NCI-H128 (cell line): ENCODE measurements around the gene CASP8AP2.
"Not testable (repeated sequence)": the region's sequence is repeated elsewhere in the genome, so short reads cannot be mapped to it uniquely, and the experiment has no call there.

Experiments
- DNase-seq: peaks from one replicate; lab custom pipeline; 2025; ENCODE audit not compliant: unreplicated experiment; lab: John Stamatoyannopoulos, UW

CASP8AP2 gene

DNA sequence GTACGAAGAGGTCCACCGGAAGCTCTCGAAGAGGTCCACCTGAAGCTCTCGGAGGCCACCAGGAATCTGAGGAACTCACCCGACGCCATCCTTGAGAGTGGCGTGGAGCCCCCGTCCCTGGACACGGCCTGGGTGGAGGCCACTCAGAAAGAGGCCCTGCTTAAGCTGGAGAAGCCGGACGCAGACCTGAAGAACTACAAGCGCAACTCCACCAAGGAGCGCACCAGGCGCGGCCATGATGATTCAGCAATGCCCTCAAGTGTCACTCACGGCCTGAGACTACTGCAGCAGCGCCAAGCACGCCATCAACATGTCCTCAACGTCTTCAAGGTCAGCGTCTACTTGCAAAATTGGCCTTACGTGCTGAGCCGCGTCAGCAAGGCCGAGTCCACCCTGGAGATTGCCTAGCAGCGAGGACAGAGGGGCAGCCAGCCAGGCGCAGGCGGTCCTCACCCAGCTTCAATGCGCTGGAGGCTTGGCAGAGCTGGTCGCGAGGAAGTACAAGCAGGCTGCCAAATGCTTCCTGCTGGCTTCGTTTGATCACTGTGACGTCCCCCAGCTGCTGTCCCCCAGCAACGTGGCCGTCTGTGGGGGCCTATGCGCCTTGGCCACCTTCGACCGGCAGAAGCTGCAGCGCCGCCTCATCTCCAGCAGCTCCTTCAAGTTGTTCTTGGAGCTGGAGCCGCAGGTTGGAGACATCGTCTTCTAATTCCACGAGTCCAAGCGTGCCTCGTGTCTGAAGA, 56.9 kb downstream of the CASP8AP2 start:
- no peak for DNase-seq

DNA sequence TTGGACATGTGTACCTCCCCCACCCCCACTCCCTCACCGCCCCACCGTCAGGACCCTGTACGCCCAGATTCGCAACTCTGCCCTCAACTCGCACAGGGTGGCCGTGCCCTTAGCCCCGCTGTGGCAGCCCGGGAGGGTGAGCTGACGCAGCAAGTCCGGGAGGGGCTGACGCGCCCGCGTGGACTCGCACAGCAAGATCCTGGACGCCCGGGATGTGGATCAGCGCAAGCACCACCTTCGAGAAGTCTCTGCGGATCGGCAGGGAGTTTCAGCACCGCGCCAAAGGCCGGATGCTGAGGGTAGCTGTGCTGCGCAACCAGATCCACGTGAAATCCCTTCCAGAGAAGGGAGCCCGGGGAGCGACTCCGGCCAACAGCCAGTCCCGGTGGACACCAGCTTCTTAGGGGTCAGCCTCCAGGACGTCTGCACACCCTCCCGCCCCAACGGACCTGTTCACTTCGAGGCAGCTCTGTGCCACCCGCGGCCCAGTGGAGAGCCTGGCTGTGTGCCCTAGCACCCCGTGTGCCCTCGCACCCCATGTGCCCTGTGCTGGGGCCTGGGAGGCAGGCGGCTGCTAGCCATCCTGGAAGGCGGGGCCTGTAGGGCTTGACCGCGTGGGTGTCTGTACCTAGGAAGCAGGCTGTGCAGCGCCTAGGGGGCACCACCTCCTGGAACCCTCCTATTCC, 57.9 kb downstream of the CASP8AP2 start:
- no peak for DNase-seq

DNA sequence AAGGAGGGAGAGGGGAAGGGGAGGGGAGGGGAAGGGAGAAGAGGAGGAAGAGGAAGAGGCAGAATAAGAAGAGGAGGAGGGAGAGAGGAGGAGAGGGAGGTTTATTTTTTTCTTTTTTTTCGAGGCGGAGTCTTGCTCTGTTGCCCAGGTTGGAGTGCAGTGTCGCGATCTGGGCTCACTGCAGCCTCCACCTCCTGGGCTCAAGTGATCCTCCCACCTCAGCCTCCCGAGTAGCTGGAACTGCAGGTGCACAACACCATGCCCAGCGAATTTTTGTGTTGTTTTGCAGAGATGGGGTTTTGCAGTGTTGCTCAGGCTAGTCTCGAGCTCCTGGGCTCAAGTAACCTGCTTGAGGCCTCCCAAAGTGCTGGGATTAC, 58.4 kb downstream of the CASP8AP2 start:
- no peak for DNase-seq

DNA sequence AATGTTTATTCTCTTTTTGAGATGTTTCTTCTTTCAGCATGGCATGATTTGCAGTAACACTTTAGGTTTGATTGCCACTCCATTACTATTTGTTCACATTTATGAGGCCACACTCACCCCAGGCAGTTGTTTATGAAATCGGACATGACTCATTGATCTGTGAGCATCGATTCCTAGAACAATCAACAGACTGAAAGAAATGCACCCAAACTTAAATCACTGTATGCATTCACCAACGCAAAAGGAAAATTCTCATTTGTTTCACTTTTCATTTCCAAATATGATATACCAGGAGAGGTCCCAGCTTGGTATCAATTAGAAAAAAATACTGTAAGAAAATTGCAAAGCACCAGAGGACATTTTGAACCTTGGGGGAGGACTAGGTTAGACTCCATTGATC, 59.2 kb downstream of the CASP8AP2 start:
- no peak for DNase-seq

DNA sequence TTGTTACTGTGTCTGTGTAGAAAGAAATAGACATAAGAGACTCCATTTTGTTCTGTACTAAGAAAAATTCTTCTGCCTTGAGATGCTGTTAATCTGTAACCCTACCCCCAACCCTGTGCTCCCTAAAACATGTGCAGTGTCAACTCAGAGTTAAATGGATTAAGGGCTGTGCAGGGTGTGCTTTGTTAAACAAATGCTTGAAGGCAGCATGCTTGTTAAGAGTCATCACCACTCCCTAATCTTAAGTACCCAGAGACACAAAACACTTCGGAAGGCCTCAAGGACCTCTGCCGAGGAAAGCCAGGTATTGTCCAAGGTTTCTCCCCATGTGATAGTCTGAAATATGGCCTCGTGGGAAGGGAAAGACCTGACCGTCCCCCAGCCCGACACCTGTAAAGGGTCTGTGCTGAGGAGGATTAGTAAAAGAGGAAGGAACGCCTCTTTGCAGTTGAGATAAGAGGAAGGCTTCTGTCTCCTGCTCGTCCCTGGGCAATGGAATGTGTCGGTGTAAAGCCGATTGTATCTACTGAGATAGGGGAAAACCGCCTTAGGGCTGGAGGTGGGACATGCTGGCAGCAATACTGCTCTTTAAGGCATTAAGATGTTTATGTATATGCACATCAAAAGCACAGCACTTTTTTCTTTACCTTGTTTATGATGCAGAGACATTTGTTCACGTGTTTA, 61.3 kb downstream of the CASP8AP2 start:
- DNase-seq: not testable (repeated sequence)

DNA sequence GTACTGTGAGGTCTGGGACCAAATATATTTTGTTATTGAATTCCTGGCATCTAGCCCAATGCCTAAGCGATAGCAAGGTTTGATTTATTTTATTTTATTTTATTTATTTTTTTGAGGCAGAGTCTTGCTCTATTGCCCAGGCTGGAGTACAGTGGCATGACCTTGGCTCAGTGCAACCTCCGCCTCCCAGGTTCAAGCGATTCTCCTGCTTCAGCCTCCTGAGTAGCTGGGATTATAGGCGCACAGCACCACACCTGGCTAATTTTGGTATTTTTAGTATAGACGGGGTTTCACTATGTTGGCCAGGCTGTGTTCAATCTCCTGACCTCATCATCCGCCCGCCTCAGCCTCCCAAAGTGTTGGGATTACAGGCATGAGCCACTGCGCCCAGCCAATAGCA, 62.9 kb downstream of the CASP8AP2 start:
- DNase-seq: not testable (repeated sequence)

DNA sequence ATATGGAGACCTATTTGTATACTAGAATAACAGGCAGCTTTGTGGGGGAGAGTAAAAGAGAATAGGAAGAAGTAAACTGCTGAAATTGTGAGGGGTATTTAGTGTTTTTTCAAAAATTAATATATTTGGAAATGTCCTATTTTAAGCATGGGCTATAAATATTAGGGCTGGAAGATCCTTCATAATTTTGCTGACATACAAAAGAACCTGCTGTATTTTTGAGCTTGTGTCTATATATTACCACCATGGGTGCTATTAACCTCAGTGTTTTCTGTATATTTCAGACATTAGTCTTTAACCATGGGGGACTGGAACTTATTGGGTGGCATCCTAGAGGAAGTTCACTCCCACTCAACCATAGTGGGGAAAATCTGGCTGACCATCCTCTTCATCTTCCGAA, 64.5 kb downstream of the CASP8AP2 start, which contains the start of gene GJA10:
Gene GJA10 (plus strand): TSS at position 301 of the 400 bp plus-strand sequence. CDS start 0 bp downstream, at position 301.
- DNase-seq: no peak

DNA sequence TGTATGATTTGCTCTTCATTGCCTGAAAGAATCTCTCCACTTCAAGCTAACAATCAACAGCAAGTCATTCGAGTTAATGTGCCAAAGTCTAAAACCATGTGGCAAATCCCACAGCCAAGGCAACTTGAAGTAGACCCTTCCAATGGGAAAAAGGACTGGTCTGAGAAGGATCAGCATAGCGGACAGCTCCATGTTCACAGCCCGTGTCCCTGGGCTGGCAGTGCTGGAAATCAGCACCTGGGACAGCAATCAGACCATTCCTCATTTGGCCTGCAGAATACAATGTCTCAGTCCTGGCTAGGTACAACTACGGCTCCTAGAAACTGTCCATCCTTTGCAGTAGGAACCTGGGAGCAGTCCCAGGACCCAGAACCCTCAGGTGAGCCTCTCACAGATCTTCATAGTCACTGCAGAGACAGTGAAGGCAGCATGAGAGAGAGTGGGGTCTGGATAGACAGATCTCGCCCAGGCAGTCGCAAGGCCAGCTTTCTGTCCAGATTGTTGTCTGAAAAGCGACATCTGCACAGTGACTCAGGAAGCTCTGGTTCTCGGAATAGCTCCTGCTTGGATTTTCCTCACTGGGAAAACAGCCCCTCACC, 65.7 kb downstream of the CASP8AP2 start:
- no peak for DNase-seq

DNA sequence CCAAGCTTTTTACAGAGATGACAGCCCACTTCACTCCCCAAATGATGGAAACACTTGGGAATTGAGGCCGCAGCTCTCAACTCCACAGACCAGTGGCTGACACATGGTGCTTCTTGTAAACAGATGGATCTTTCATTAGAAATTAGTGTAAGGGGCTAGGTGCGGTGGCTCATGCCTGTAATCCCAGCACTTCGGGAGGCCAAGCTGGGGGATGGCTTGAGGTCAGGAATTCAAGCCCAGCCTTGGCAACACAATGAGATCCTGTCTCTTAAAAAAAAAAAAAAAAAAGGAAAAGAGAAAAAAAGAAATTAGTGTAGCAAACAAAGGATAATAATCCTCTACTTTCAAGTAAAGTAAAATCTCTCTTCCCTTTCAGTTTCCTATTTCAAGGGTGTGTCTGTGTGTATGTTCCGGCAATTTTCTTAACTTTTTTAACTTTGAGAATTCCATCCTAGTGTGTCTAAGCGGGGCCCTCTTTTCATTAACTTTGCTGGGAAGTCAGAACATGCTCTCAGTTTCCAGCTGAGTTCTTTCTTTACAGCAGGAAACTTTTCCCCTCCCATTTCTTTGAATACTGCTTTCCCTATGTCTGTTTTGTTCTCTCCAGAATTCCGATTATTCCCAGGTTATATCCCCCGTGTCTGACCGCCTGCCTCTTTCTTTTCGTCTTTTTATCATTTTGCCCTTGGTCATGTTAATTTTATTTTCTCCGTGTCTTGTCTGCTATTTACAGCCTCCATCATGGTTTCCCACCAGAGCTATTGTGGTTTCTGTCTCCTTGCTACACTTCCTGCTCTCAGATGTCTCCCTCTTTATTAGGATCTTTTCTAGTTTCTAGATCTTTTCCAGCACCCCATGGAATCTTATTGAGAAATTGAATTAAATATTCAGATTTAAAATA, 80.6 kb downstream of the CASP8AP2 start:
- DNase-seq: not testable (repeated sequence)

DNA sequence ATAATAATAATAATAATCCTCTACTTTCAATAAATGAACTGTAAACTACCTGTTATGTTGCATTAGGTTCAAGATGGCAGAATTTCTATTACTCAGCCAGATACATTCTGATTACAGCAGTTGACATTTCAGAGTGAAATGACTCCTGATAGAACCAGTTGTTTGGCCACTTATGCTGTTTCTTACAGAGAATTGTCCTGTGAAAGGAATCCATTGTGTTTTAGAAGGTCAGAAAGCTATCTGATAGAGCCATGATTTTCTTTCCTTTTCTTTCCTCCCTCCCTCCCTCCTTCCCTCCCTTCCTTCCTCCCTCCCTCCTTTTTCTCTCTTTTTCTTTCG, 81.2 kb downstream of the CASP8AP2 start:
- no peak for DNase-seq

DNA sequence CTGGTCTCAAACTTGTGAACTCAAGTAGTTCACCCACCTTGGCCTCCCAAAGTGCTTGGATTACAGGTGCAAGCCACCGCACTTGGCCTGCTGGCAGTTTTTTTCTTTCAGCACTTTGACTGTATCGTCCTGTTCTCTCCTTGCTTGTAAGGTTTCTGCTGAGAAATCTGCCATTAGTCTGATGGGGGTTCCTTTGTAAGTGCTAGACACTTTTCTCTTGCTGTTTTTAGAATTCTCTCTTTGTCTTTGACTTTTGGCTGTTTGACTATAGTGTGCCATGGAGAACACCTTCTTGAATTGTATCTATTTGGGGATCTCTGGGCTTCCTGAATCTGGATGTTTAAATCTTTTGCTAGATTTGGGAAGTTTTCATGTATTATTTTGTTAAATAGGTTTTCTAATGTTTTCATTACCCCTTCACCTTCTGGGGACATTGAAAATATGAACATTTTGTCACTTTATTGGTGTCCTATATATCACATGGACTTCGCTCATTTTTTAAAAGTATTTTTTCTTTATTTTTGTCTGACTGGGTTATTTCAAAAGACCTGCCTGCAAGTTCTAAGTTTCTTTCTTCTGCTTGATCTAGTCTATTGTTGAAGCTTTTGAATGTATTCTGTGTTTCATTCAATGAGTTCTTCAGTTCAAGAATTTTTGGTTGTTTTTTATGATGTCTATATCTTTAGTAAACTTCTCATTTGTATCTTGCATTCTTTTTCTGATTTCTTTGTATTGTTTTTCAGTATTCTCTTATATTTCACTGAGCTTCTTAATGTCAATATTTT, 86.6 kb downstream of the CASP8AP2 start:
- no peak for DNase-seq

DNA sequence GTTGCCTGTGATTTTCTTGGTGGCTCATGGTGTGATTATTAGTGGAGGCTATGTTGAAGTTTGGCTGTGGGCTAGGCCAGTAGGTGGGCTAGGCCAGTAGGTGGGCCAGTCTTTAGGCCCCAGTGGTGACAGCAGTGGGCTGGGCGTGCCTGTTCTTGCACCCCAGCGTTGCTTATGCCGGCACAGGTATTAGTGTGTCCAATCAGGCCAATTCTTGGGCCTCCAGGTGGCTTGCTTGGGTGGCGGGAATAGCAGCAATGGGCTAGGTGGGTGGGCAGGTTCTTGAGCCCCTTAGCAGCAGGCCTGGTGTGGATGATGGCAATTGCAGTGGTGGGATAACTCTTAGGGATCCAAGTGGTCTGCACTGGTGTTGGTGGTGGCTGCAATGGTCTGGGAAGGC, 87.5 kb downstream of the CASP8AP2 start:
- DNase-seq: no peak

DNA sequence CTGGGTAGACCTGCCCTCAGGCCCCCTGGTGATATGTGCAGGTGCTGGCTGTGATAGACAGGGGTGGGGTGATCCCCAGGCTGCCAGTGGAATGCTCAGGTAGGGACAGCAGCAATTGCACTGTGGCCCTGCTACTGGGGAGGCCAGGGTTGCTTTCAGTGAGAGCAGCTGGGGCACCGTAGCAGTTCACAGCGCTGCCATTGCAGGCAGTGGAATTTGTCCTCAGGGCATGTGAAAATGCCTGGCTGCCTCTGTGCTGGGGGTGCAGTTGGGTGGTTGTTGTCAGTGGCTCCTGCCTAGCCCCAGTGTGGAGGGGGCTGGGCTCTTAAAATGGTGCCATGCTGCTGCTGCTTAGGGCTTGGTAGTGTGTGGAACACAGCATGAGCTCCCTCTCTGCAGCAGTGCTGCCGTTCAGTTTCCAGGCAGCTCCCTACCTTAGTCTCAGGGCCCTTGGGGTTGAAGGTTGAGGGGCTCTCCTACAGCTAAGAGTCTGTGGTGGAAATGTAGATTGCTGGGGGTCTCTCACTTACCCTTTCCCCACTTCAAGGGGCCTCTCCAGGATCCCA, 88.2 kb downstream of the CASP8AP2 start:
- DNase-seq: no peak
